Measurements from ENCODE around the gene VTI1B.

Gene VTI1B

DNA sequence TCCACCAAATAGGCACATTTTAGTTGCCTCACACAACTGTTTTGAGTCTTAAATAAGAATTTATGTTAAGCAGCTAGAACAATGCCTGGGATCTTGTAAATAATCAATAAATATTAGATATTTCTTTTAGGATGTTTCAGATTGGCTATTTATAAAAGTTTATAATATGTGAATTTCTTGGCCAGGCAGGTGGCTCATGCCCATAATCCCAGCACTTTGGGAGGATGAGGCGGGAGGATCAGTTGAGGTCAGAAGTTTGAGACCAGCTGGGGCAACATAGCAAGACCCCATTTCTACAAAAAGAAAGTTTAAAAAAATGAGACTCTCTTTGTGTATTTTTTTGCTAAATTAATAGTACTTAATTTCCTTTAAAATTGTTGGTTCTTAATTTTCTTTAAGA lies 33.0 kb downstream of the VTI1B start:
- no peak overlapping the region for H3K27ac ChIP-seq
- POLR2A ChIA-PET (ENCODE audit: low non-redundant PET) = no interaction called here
- DNase-seq (ENCODE audit: low spot score) = no peak
- TF ChIP-seq, protein P1, sequence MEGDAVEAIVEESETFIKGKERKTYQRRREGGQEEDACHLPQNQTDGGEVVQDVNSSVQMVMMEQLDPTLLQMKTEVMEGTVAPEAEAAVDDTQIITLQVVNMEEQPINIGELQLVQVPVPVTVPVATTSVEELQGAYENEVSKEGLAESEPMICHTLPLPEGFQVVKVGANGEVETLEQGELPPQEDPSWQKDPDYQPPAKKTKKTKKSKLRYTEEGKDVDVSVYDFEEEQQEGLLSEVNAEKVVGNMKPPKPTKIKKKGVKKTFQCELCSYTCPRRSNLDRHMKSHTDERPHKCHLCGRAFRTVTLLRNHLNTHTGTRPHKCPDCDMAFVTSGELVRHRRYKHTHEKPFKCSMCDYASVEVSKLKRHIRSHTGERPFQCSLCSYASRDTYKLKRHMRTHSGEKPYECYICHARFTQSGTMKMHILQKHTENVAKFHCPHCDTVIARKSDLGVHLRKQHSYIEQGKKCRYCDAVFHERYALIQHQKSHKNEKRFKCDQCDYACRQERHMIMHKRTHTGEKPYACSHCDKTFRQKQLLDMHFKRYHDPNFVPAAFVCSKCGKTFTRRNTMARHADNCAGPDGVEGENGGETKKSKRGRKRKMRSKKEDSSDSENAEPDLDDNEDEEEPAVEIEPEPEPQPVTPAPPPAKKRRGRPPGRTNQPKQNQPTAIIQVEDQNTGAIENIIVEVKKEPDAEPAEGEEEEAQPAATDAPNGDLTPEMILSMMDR (conservative IDR thresholded peaks at IDR 0.05; ENCODE audit: low read depth) = no peak
- CTCF ChIA-PET = no interaction called here

DNA sequence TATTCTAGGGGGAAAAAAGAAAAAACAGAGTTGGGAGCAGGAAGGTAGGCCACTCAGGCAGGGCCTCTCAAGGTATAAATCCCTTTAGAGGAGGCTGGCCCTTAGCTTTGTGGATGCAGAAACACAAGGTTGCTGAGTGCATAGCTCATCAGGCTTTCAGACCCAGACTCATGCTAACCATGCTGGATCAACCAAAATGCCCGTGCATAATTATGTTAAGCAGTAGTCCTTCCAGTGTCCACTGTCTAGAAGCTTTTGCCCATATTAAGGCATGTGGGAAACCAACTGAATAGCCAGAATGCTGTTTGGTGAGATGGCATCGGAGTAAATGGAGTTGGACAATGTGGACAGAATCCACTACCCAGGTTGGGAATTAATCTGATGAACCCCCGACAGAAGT lies 35.8 kb downstream of the VTI1B start:
- POLR2A ChIA-PET (ENCODE audit: low non-redundant PET) = no interaction called here
- TF ChIP-seq, protein P1 (conservative IDR thresholded peaks at IDR 0.05; ENCODE audit: low read depth) = no peak
- no peak for DNase-seq (ENCODE audit: low spot score)
- CTCF ChIA-PET = interaction anchor here (0.6 to 1.0 kb wide), 2 partner anchors 66 to 77 kb away, joined by 3 to 4 read pairs; no protein-coding TSS in a partner anchor
- H3K27ac ChIP-seq = no peak overlapping the region

DNA sequence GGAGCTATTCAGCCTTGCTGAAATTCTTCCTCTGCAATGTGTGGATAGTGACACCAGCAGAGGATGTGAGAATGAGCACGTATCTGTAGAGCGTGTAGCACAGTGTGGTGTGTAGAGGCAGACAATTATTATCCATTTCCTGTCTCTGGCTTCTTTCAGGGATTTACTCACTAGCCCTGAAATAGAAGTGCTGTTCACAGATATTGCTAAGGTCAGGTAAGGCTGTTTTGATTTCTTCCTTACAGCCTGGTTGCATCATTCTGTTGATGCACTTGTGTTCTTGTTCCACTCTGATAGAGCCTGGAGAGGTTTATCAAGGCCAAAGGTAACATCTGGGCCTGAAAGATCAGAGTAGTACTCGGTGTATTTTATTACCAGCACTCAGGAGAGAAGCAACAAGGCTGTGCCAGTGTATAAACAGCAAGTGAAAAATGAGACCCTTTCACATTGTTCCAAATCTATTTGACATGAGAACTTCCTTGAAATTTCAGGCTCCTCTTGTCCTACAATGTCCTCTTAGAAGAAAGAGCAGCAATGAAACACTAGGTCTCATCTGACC lies 38.0 kb downstream of the VTI1B start:
- ChIA-PET CTCF (no interaction called here), POLR2A (ENCODE audit: low non-redundant PET) (no interaction called here)
- TF ChIP-seq, protein P1 (conservative IDR thresholded peaks at IDR 0.05; ENCODE audit: low read depth) = no peak
- no peak overlapping the region for H3K27ac ChIP-seq
- no peak for DNase-seq (ENCODE audit: low spot score)

DNA sequence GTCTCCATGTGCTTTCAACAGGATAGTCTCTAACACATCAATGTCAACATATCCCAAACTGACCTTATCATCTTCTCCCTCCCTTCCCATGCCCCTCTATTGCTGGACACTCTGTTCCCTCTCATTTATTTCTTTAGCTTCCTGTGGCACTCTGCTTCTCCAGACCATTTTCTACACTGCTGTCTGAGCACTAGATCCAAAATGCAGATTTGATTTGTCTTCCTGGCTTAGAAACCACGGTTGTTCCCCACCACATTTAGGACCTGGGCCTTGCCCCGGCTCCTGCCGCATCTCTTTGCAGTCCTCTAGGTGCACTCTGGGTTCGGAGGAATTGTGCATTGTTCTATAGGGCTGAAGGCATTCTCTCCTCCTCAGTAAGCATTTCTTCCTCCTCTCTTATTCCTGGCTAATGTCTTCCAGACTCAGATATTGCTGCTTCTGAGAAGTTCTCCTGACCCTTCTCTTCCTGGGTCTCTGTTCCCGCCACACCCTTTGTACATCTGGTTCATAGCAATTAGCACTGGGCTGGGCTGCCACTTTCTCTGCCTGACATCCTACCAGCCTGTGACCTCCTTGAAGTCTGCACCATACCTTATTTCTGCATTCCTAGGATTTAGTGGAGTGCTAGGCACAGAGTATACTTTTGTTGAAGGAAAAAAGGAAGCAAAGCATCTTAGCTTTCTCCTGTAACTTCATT lies 40.8 kb downstream of the VTI1B start:
- CTCF ChIA-PET = no interaction called here
- POLR2A ChIA-PET (ENCODE audit: low non-redundant PET) = no interaction called here
- TF ChIP-seq, protein P1 (conservative IDR thresholded peaks at IDR 0.05; ENCODE audit: low read depth) = no peak
- no peak overlapping the region for H3K27ac ChIP-seq
- no peak for DNase-seq (ENCODE audit: low spot score)

DNA sequence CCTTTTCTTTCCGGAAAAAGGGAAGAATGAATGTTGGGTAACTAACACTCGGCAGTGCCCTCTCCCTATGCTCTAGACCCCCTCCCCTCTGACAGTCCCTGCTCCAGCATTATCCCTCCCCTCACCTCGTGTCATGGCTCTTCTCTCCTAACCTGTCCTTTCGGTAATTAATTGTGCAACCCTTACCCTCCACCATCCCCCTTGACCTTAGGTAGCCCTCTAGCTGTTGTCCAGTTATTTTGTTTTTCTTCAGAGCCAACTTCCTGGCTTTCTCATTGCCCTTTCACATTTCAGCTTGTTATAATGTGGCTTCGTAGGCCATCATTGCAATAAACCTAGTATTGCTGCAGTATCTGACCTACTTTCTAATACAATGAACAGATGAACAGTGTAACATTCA lies 43.5 kb downstream of the VTI1B start:
- ChIA-PET POLR2A (ENCODE audit: low non-redundant PET) (no interaction called here), CTCF (interaction anchor here (1.9 kb wide), 1 partner anchor 12 kb away, joined by 6 read pairs; the partner anchor contains the start of gene ARG2)
- no peak overlapping the region for H3K27ac ChIP-seq
- TF ChIP-seq, protein P1 (conservative IDR thresholded peaks at IDR 0.05; ENCODE audit: low read depth) = no peak
- no peak for DNase-seq (ENCODE audit: low spot score)

DNA sequence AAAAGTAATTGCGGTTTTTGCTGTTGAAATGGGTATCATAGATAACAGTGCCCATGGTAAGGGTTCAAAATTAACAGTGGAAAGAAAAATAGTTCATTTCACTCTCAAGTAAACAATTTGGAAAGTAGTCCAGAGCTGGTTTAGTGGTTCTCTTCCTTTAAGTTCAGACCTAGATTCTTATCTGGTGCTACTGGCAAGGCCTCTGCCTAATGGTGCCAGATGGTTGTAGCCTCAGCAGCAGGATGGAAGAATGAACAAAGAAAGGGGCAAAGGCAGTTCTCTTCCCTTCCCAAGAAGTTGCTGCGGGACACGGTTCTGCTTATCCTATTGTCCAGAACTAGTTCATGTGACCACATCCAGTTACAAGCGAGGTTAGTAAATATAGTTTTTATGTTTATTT lies 44.2 kb downstream of the VTI1B start:
- no peak overlapping the region for H3K27ac ChIP-seq
- CTCF ChIA-PET = interaction anchor here (1.9 kb wide), 1 partner anchor 11 kb away, joined by 6 read pairs; the partner anchor contains the start of gene ARG2
- POLR2A ChIA-PET (ENCODE audit: low non-redundant PET) = no interaction called here
- TF ChIP-seq, protein P1 (conservative IDR thresholded peaks at IDR 0.05; ENCODE audit: low read depth) = no peak
- DNase-seq (ENCODE audit: low spot score) = no peak

Measured in RWPE1 (cell line).